H1 (cell line): ENCODE data around the gene FOXP4. TPM values are rescaled to one million over a fixed set of nuclear protein-coding genes. Genes with fewer than 3 reads are reported as not detected.
A peak's percentile ranks its signal among the peaks of the same experiment; 100 is the strongest.

Experiments
- CTCF ChIA-PET: fragments of 300-600 bp; sonication (Branson Sonifier 250); formaldehyde crosslinking; loops from one replicate; lab custom pipeline; 2021; ENCODE audit not compliant: partially characterized antibody; lab: Charles Lee
- POLR2A ChIA-PET: fragments of 300-600 bp; sonication (Branson Sonifier 250); formaldehyde crosslinking; loops from one replicate; lab custom pipeline; 2021; ENCODE audit warnings: inconsistent platforms; ENCODE audit not compliant: partially characterized antibody; lab: Charles Lee
- DNase-seq, 2 experiments: peaks; one replicate each; pipeline versions ENCODE4 v3.0.0 to v3.0.0-alpha.2; 2010 to 2022; ENCODE audit warnings: low spot score in 2 of 2, low read depth in 1 of 2, mixed read lengths in 1 of 2
- FAIRE-seq: peaks from 2 replicates; lab custom pipeline; 2011; peaks lifted over from hg19 to GRCh38; lab: Jason Lieb, UNC
- H2AFZ ChIP-seq: 2 replicates; pipeline ENCODE4 v1.8.1; 2012; ENCODE audit warnings: low read length, inconsistent platforms
- H2AK5ac ChIP-seq: 2 replicates; pipeline ENCODE4 v1.6.1; 2013; ENCODE audit warnings: low read depth, low read length
- H2BK120ac ChIP-seq: replicated peaks from 2 replicates; pipeline ENCODE3; 2013; ENCODE audit warnings: low read depth, low read length, inconsistent platforms
- H2BK12ac ChIP-seq: 2 replicates; pipeline ENCODE4 v1.6.1; 2013; ENCODE audit warnings: low read depth, low read length
- H2BK15ac ChIP-seq: 2 replicates; pipeline ENCODE4 v1.6.1; 2013; ENCODE audit warnings: low read length
- H2BK20ac ChIP-seq: 2 replicates; pipeline ENCODE4 v1.6.1; 2013; ENCODE audit warnings: low read length
- H2BK5ac ChIP-seq: 2 replicates; pipeline ENCODE4 v1.6.1; 2013; ENCODE audit warnings: low read depth, low read length
- H3K14ac ChIP-seq: 2 replicates; pipeline ENCODE4 v1.6.1; 2013; ENCODE audit warnings: inconsistent platforms; ENCODE audit not compliant: insufficient read length
- H3K18ac ChIP-seq: 2 replicates; pipeline ENCODE4 v1.6.1; 2013; ENCODE audit warnings: low read length; ENCODE audit errors: extremely low read depth
- H3K23ac ChIP-seq: 2 replicates; pipeline ENCODE4 v1.6.1; 2013; ENCODE audit warnings: inconsistent platforms; ENCODE audit not compliant: insufficient read length
- H3K23me2 ChIP-seq: 2 replicates; pipeline ENCODE4 v1.6.1; 2013; ENCODE audit warnings: low read depth, low read length
- H3K27ac ChIP-seq: 2 replicates; pipeline ENCODE4 v1.6.1; 2011; ENCODE audit warnings: low read depth, low read length, inconsistent platforms
- H3K27me3 ChIP-seq, 4 experiments: replicated peaks in 1 of 4; 1 replicate in 1 of 4; 2 replicates in 3 of 4; pipeline versions ENCODE4 v1.6.1 to v1.8.1; 2011 to 2013; ENCODE audit warnings: low read length in 3 of 4, mild to moderate bottlenecking in 3 of 4, inconsistent platforms in 2 of 4, mixed read lengths in 2 of 4, moderate library complexity in 1 of 4; ENCODE audit not compliant: control insufficient read depth in 3 of 4, insufficient read depth in 3 of 4; ENCODE audit errors: extremely low read depth in 1 of 4
- H3K36me3 ChIP-seq, 4 experiments: 2 replicates each; pipeline versions ENCODE4 v1.6.1 to v1.8.1; 2011 to 2013; ENCODE audit warnings: mild to moderate bottlenecking in 4 of 4, low read length in 3 of 4, moderate library complexity in 2 of 4, control low read depth in 1 of 4, inconsistent platforms in 1 of 4; ENCODE audit not compliant: insufficient read depth in 4 of 4, control insufficient read depth in 2 of 4
- H3K4ac ChIP-seq: replicated peaks from 2 replicates; pipeline ENCODE3; 2013; ENCODE audit warnings: low read length, low read depth, mixed read lengths, inconsistent platforms; ENCODE audit not compliant: insufficient read length
- H3K4me1 ChIP-seq, 4 experiments: replicated peaks in 1 of 4; 1 replicate in 1 of 4; 2 replicates in 3 of 4; pipeline versions ENCODE4 v1.6.1 to v1.8.1; 2011 to 2013; ENCODE audit warnings: low read length in 3 of 4, inconsistent platforms in 2 of 4, mixed read lengths in 1 of 4; ENCODE audit not compliant: insufficient read depth in 4 of 4, control insufficient read depth in 3 of 4
- H3K4me2 ChIP-seq, 2 experiments: 2 replicates each; pipeline versions ENCODE4 v1.6.1 to v1.8.1; 2011 to 2013; ENCODE audit warnings: low read depth in 2 of 2, low read length in 2 of 2, control low read depth in 1 of 2, inconsistent platforms in 1 of 2, mild to moderate bottlenecking in 1 of 2; ENCODE audit not compliant: insufficient read depth in 1 of 2
- H3K4me3 ChIP-seq, 4 experiments: fragments of 200-600, 300-600 bp in 1 of 4; sonication (generic), shearing (Covaris generic), sonication (Bioruptor Twin) in 1 of 4; 2 replicates each; pipeline versions ENCODE4 v1.5.1 to v1.8.1; 2011 to 2016; ENCODE audit warnings: low read length in 4 of 4, low read depth in 3 of 4, control low read depth in 2 of 4, inconsistent platforms in 2 of 4, mild to moderate bottlenecking in 2 of 4, mixed read lengths in 1 of 4, moderate library complexity in 1 of 4; ENCODE audit not compliant: insufficient read depth in 2 of 4; ENCODE audit errors: extremely low read depth in 1 of 4
- H3K56ac ChIP-seq: replicated peaks from 2 replicates; pipeline ENCODE3; 2013; ENCODE audit warnings: low read depth, mild to moderate bottlenecking, mixed read lengths, low read length, inconsistent platforms; ENCODE audit not compliant: insufficient read length
- H3K79me1 ChIP-seq: 2 replicates; pipeline ENCODE4 v1.6.1; 2013; ENCODE audit warnings: low read depth, low read length, control low read depth
- H3K79me2 ChIP-seq, 2 experiments: 2 replicates each; pipeline versions ENCODE4 v1.6.1 to v1.8.1; 2012 to 2013; ENCODE audit warnings: low read length in 2 of 2, mild to moderate bottlenecking in 2 of 2, inconsistent platforms in 1 of 2; ENCODE audit not compliant: insufficient read depth in 2 of 2, control insufficient read depth in 1 of 2
- H3K9ac ChIP-seq, 4 experiments: replicated peaks in 1 of 4; 1 replicate in 1 of 4; 2 replicates in 3 of 4; pipeline versions ENCODE4 v1.6.1 to v1.8.1; 2011 to 2013; ENCODE audit warnings: low read depth in 3 of 4, low read length in 3 of 4, control low read depth in 2 of 4, mild to moderate bottlenecking in 2 of 4, moderate library complexity in 2 of 4, inconsistent platforms in 1 of 4; ENCODE audit errors: extremely low read depth in 1 of 4
- H3K9me3 ChIP-seq, 2 experiments: 2 replicates each; pipeline versions ENCODE4 v1.6.1 to v1.8.1; 2012 to 2013; ENCODE audit warnings: mild to moderate bottlenecking in 2 of 2, moderate library complexity in 2 of 2, control low read depth in 1 of 2, inconsistent platforms in 1 of 2, low read depth in 1 of 2, low read length in 1 of 2, mixed read lengths in 1 of 2; ENCODE audit not compliant: insufficient read depth in 2 of 2
- H4K20me1 ChIP-seq, 2 experiments: replicated peaks in 1 of 2; 2 replicates each; pipeline versions ENCODE3 to v1.8.1; 2011 to 2013; ENCODE audit warnings: inconsistent platforms in 2 of 2, low read length in 2 of 2, mild to moderate bottlenecking in 1 of 2; ENCODE audit not compliant: insufficient read depth in 2 of 2, control insufficient read depth in 1 of 2
- H4K5ac ChIP-seq: 2 replicates; pipeline ENCODE4 v1.6.1; 2013; ENCODE audit warnings: low read length, low read depth, mixed read lengths, inconsistent platforms; ENCODE audit not compliant: insufficient read length
- H4K8ac ChIP-seq: 2 replicates; pipeline ENCODE4 v1.8.0; 2013; ENCODE audit warnings: mild to moderate bottlenecking, moderate library complexity, low read length, inconsistent platforms; ENCODE audit not compliant: insufficient read depth; ENCODE audit errors: extremely low read depth
- H4K91ac ChIP-seq: replicated peaks from 2 replicates; pipeline ENCODE3; 2013; ENCODE audit warnings: low read length, mixed read lengths, inconsistent platforms; ENCODE audit not compliant: insufficient read length
- CEBPB ChIP-seq: IDR thresholded peaks from 2 replicates; pipeline ENCODE4 v1.6.1; 2012; ENCODE audit warnings: low read depth, low read length
- FOSL1 ChIP-seq: IDR thresholded peaks from 2 replicates; pipeline ENCODE4 v1.6.1; 2011; ENCODE audit warnings: mild to moderate bottlenecking, low read depth, low read length, moderate library complexity; ENCODE audit not compliant: insufficient read depth
- TEAD4 ChIP-seq: IDR thresholded peaks from 2 replicates; pipeline ENCODE4 v1.6.1; 2012; ENCODE audit warnings: low read depth, low read length, inconsistent platforms, mixed read lengths
- WGBS, 2 experiments: shearing (Covaris generic) in 1 of 2; methylation state at CpG; one replicate each; pipeline versions ENCODE4 v1.1.6 to v1.1.7; 2013 to 2015; ENCODE audit warnings: low lambda C conversion rate in 2 of 2, mixed read lengths in 2 of 2, inconsistent platforms in 1 of 2, low coverage in 1 of 2, missing lambda C conversion rate in 1 of 2; ENCODE audit not compliant: insufficient replicate concordance in 2 of 2, insufficient coverage in 1 of 2, insufficient read length in 1 of 2; ENCODE audit errors: extremely low coverage in 1 of 2, missing lambda C conversion rate in 1 of 2; 5-methylcytosine and 5-hydroxymethylcytosine counted together
- polyA plus RNA-seq, 7 experiments: library from polyadenylated mRNA; depleted of rRNA in 3 of 7; stranded (reverse) in 5 of 7; unstranded in 2 of 7; fragments of >200 nt in 5 of 7; fragments of 200-250 nt in 2 of 7; gene quantifications; 1 replicate in 5 of 7; 2 replicates in 1 of 7; 4 replicates in 1 of 7; pipeline versions ENCODE4 v1.2.1 to v1.2.3, GENCODE V29; 2011 to 2013; ENCODE audit warnings: missing spikeins in 2 of 7, mixed read lengths in 2 of 7
- total RNA-seq: library from RNA; stranded (reverse); fragmentation: NEBNext Ultra II Directional; extraction: Animal tissue kit (Norgen Biotek cat#: 25700); gene quantifications from 2 replicates; pipeline ENCODE4 v1.2.1, GENCODE V29; 2021

Gene FOXP4
- total and polyA plus RNA-seq, 2 of the 8 experiments (the other 6 are each of a cell fraction or from before 2014, with no cell fraction given): 4.8 to 13.3 TPM

DNA sequence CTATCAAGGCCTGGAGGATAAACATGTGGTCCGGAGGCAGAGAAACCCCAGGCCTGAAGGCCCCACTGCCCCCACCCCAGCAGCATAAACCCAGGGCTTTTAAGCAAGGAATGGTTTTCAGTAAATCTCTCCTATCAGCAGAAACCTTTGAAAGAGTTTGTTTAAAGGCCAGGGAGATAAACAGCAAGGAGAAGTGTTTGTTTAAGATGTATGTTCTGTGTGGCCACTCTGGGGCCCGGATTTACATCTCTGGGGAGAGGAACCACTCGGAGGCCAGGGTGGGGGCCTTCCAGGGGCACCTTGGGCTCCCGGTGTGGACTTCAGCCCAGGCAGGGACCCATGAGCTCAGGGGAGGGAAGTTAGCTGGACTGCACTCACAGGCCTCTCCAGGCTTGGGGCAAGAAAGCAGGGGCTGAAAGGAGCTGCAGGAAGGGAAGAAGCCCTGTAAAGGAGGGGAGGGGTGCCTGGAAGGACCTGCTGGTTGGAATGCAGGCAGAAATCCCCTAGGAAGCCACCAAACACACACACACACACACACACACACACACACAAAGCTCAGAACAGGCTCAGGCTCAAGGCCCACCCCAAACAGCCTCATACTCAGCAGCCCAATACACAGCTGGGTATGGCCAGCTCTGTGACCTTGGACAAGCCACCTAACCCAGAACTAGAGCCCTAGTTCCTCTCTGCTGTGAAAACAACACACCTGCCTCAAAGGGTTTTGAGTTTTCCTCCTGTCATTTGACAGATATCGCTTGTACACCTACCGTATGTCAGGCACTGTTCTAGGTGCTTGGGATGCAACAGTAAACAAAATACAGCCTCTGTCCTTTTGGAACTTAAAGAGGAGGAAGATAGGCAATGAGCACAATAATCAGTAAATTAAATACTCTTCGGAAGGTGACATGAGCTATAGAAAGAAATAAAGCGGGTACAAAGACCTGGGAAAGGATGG, 26.2 kb upstream of the FOXP4 start:
- peaks cover 0 to 7% (median 0%) of the 10 kb centered on the region in 4 experiments; a peak in 2 of 7 replicates for H3K27me3 ChIP-seq
- CTCF ChIA-PET: interaction anchor here (0.6 to 2.5 kb wide), 14 partner anchors 9 to 169 kb away, joined by 3 to 11 read pairs (median 4); no protein-coding TSS in a partner anchor
- no peak overlapping the region for H2BK20ac ChIP-seq
- peaks cover 0 to 9% (median 2%) of the 10 kb centered on the region in 4 experiments; a peak in 3 of 7 replicates for H3K4me1 ChIP-seq
- no peak for DNase-seq
- no peaks in the 10 kb centered on the region for H3K9me3 ChIP-seq
- H3K9ac ChIP-seq: no peak overlapping the region
- H4K91ac ChIP-seq: no peak overlapping the region
- no peaks in the 10 kb centered on the region for H3K36me3 ChIP-seq
- no peaks in the 10 kb centered on the region for H4K20me1 ChIP-seq
- H2BK12ac ChIP-seq: no peak overlapping the region
- no peak overlapping the region for H3K4ac ChIP-seq
- no peak overlapping the region for H3K56ac ChIP-seq
- peak; percentile 60; the same call in 1 of the 2 replicates for TF ChIP-seq TEAD4
- 0 out of 2 replicates have a peak, but pooled peaks have one; percentile 21 for TF ChIP-seq FOSL1
- no peak for TF ChIP-seq CEBPB
- no peak overlapping the region for H2BK15ac ChIP-seq
- H2BK5ac ChIP-seq: no peak overlapping the region
- 0 out of 2 replicates have a peak overlapping the region, but pooled peaks have one; percentile 31 for H4K8ac ChIP-seq
- no peaks in the 10 kb centered on the region for H3K79me2 ChIP-seq
- no peaks in the 10 kb centered on the region for H3K79me1 ChIP-seq
- H3K23me2 ChIP-seq: no peaks in the 10 kb centered on the region
- H2AK5ac ChIP-seq: no peak overlapping the region
- H2AFZ ChIP-seq: no peak overlapping the region
- no peak overlapping the region for H3K23ac ChIP-seq
- no peak overlapping the region for H3K18ac ChIP-seq
- H3K4me3 ChIP-seq: no peak overlapping the region
- H4K5ac ChIP-seq: no peak overlapping the region
- no peak overlapping the region for H2BK120ac ChIP-seq
- POLR2A ChIA-PET: interaction anchor here (0.7 kb wide), 1 partner anchor 16 kb away, joined by 3 read pairs; no protein-coding TSS in a partner anchor
- no peak for FAIRE-seq
- H3K4me2 ChIP-seq: no peak overlapping the region
- whole genome bisulfite sequencing, 2 experiments: 85% methylated on average over 8 of the region's 8 CpGs; no CpG with 5 or more reads in 1 of the 2 experiments
- H3K27ac ChIP-seq: no peak overlapping the region
- no peak overlapping the region for H3K14ac ChIP-seq
